GM19438 (cell line): ENCODE measurements around the gene CYTH4.

Experiments
- ATAC-seq: cut with Tn5 transposase; IDR thresholded peaks from one replicate; pipeline ENCODE4 v1.9.1; 2021; ENCODE audit warnings: low read depth; ENCODE audit not compliant: unreplicated experiment

Gene CYTH4

GRCh38 chr22:37306494-37306829, 24.2 kb downstream of the CYTH4 start:
- no peak for ATAC-seq

GRCh38 chr22:37308385-37309200, 26.3 kb downstream of the CYTH4 start:
- no peak for ATAC-seq

GRCh38 chr22:37309211-37310074, 27.1 kb downstream of the CYTH4 start:
- ATAC-seq: peak; percentile 47

GRCh38 chr22:37310075-37310606, 27.8 kb downstream of the CYTH4 start:
- no peak for ATAC-seq

GRCh38 chr22:37310815-37311595, 28.7 kb downstream of the CYTH4 start:
- no peak for ATAC-seq

GRCh38 chr22:37311761-37312312, 29.5 kb downstream of the CYTH4 start:
- ATAC-seq: no peak

- ATAC-seq: no peak
Measured at GRCh38 chr22:37312549-37313183, 30.4 kb downstream of the CYTH4 start.

- no peak for ATAC-seq
Measured at GRCh38 chr22:37313376-37314314, 31.3 kb downstream of the CYTH4 start.

GRCh38 chr22:37314315-37315074, 32.2 kb downstream of the CYTH4 start:
- no peak for ATAC-seq

- ATAC-seq: no peak
Measured at GRCh38 chr22:37316405-37316804, 34.1 kb downstream of the CYTH4 start.

- no peak for ATAC-seq
Measured at GRCh38 chr22:37316875-37317371, 34.6 kb downstream of the CYTH4 start.

- ATAC-seq: no peak
Measured at GRCh38 chr22:37317698-37318210, 35.4 kb downstream of the CYTH4 start.

- ATAC-seq: no peak
Measured at GRCh38 chr22:37318364-37319109, 36.2 kb downstream of the CYTH4 start.

GRCh38 chr22:37319469-37319868, 37.2 kb downstream of the CYTH4 start:
- ATAC-seq: no peak

- ATAC-seq: no peak
Measured at GRCh38 chr22:37320726-37321677, 38.7 kb downstream of the CYTH4 start.
